PC-9 (cell line): ENCODE results near the gene GZMM.

Source experiments
- CTCF ChIP-seq: fragments of 200-600 bp; sonication (generic); conservative IDR thresholded peaks from 2 replicates; pipeline ENCODE4 v1.6.1; 2017; ENCODE audit warnings: mixed run types, antibody characterized with exemption, mild to moderate bottlenecking, moderate library complexity
- EZH2 ChIP-seq: fragments of 200-600 bp; sonication (generic); IDR thresholded peaks from 2 replicates; pipeline ENCODE4 v1.8.0; 2017; ENCODE audit warnings: antibody characterized with exemption, low read depth

GRCh38 chr19:495402-496111 is 48.3 kb upstream of the GZMM start:
- peak; percentile 89 for TF ChIP-seq CTCF
- TF ChIP-seq EZH2: no peak
